HG03097 (cell line): ENCODE results near the gene NELL1.

ENCODE experiments used
- ATAC-seq: cut with Tn5 transposase; IDR thresholded peaks from one replicate; pipeline ENCODE4 v1.9.1; 2021; ENCODE audit not compliant: unreplicated experiment, low FRiP score

NELL1 gene

DNA sequence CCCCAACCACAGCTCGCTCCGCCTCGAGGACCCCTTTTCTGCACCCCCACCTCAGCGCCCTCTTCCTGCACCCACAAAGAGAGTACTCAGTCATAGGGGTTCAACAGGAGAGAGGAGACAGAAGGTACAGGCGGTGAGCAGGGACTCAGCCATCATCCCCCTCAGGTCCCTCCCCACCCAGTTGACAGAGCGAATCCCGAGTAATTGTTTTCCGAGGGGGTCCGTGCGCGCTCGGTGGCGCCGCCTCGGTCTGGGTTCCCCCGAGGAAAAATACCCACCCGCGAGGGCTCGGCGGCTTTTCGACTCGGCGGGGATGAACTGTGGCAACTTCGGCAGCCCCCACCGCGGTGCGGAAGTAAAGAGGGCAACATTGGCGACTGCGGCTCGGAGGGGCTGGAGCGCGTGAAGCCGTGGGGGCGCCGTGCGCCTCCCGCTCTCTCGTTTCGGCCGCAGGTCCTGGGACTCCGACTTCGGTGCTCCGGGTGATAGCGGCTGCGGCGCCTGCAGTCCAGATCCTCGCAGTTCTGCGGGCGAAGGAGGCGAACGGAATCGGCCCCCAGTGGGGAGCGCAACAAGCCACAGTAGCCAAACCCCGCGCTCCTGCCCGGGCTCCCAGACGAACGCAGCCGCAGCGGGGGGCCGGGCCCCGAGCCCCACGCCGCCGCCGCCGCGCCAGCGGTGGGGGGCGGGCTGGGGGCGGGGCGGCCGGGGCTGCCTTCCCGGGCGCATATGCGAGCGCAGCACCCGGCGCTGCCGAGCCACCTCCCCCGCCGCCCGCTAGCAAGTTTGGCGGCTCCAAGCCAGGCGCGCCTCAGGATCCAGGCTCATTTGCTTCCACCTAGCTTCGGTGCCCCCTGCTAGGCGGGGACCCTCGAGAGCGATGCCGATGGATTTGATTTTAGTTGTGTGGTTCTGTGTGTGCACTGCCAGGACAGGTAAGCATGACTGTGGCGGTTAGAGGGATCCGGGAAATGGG lies at the start of gene NELL1:
TSS of gene NELL1 (plus strand) at position 743 of the 976 bp plus-strand sequence.
- no peak for ATAC-seq

DNA sequence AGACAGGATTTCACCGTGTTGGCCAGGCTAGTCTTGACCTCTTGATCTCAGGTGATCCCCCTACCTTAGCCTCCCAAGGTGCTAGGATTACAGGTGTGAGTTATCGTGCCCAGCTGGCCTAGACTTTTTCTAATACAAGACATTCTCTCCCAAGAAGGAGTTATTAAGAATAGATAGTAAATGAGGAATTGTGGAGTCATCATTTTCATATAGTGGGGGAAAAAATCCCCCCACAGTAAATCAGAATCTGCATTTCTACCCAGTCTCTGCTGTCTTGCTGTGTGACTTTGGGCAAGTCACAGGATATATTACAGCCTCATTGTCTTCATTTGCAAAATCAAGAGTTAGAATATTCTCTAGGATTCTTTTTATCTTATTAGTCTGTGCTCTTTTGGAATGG lies 48.4 kb upstream of the NELL1 start:
- no peak for ATAC-seq

DNA sequence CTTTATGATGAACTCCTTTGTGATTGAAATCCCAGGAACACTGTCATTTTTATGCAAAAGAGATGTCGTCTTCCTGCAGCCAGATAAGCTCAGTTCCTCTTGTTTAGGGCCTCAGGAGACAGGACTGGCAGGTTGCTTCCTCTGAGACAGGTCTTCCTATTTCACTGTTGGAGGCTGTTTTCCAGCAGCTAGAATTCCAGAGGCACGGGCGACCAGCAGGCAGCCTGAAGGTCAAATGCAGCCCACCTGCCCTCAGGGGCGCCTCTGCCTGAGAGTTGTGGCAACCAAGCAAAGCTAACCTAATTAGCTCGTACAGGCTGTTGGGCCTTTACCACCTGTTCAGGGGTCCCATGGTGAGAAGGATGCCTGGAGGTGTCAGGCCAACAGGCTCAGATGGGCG lies 47.7 kb upstream of the NELL1 start:
- ATAC-seq, result no peak

- ATAC-seq, result no peak
Measured at GRCh38 chr11:20623252-20623651, 46.1 kb upstream of the NELL1 start.

- no peak for ATAC-seq
Measured at GRCh38 chr11:20626279-20626678, 43.1 kb upstream of the NELL1 start.

GRCh38 chr11:20627026-20627425 lies 42.4 kb upstream of the NELL1 start:
- no peak for ATAC-seq

GRCh38 chr11:20627701-20628100 lies 41.7 kb upstream of the NELL1 start:
- ATAC-seq, result no peak

DNA sequence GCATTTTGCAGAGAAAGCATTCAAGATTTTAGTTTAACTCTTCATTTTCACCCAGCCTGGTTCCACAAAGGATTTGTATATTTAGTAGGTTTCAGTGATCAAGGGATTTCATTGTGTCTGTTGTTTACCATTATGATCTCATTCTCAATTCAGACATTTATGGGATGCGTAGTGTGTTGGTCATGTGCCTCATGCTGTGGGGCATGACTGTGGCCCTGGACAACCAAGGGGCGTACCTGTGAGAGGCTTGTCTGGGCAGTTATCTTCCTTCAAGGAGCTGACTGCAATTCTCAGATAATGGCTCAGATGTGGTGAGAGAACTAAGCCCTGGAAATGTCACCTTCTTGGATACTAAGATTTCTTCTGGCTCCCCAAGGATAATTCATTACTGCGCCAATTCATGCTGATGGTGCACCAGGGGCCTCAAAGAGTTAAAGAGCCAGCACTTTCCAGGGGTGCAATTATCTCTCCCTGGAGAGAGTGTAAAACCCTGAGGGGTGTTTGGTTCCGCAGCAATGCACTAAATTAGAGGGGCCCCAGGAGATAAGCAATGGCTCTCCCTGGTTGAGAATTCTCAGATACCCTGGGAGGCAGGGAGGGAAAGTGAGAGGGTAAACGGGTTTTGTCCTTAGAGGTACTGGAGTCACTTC lies 37.7 kb upstream of the NELL1 start:
- ATAC-seq, result no peak

- no peak for ATAC-seq
Measured at GRCh38 chr11:20632169-20632532, 37.2 kb upstream of the NELL1 start.

- ATAC-seq, result no peak
Measured at GRCh38 chr11:20634044-20634443, 35.3 kb upstream of the NELL1 start.

DNA sequence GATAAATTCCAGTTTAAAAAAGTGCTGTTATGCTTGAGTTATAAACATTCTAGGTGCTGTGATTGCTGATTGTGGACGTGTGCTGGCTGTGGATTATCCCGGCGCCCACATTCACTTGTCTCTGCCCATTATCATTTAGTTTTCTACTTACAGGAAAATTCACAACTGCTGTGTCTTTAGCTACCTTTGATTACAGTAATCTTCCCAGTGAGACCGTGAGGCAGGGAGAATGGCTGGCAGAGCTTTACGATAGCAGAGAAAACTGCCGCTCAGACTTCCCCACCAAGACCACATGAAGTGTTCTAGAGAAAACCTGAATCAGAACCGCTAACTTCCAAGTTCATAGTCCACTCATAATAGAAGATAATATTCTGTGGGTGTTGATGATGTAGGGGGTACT lies 34.6 kb upstream of the NELL1 start:
- no peak for ATAC-seq

- no peak for ATAC-seq
Measured at GRCh38 chr11:20638074-20638473, 31.3 kb upstream of the NELL1 start.

DNA sequence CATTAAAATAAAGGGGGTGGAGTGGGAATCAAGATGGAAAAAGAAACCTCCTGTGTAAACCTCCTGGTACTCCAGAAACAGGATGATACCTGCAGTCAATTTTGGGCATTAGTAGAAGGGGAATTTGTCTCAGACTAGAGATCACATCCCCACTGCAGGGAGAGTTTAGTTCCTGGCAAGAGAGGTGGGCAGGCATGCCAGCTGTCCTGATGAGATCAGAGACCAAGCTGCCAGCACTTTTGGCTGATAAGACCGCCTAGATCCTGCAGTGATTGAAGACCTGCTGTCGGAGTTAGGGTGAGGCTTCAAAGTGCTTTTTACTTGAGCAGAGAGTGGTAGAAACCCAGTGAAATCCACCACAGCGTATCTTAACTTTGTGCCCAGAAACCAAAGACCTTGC lies 29.7 kb upstream of the NELL1 start:
- no peak for ATAC-seq

DNA sequence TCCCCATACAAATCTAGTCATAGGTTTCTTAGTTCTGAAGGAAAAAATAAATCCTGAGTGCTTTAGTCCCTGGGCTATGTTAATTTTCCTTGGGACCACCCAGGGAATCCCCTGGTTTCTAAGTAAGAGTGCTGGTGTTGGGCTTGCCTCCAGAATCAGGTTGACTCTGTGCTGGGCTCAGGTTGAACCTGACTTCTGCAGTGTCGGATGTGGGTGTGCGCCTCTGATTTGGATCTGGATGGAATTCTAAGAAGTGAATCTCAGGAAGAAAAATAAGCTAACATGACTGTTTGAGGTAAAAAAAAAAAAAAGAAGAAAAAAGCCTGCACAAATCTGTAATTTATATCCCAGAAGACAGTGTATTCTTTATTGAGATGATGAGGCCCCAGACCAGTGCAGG lies 29.0 kb upstream of the NELL1 start:
- ATAC-seq, result no peak

GRCh38 chr11:20644360-20644759 lies 25.0 kb upstream of the NELL1 start:
- ATAC-seq, result no peak

GRCh38 chr11:20647976-20648565 lies 21.3 kb upstream of the NELL1 start:
- ATAC-seq, result peak; percentile 76

DNA sequence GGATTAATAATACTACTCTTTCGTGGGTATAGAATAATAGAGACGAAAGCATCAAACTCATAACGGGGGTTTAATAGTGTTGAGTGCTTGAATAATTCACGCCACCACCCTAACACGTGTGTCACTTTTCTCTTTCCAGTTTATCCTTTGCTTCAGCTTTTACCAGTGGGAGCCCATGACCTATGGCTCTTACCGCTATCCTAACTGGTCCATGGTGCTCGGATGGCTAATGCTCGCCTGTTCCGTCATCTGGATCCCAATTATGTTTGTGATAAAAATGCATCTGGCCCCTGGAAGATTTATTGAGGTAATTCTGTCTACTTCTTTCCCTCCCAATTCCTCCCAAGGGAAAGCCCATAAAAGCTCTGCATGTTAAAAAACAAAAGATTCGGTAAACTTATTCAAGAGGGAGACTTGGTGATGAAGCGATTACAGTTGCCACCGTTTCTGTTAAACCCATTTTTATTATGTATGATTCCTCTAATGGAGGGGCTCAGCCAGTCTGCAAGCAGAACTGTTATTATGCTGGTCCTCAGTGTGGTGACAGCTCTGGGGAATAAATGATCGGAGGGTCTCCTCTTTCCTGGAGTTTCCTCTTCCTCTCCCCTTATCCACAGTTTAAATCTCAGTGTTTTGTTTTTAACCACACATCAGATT lies 17.1 kb upstream of the NELL1 start:
- ATAC-seq, result no peak

DNA sequence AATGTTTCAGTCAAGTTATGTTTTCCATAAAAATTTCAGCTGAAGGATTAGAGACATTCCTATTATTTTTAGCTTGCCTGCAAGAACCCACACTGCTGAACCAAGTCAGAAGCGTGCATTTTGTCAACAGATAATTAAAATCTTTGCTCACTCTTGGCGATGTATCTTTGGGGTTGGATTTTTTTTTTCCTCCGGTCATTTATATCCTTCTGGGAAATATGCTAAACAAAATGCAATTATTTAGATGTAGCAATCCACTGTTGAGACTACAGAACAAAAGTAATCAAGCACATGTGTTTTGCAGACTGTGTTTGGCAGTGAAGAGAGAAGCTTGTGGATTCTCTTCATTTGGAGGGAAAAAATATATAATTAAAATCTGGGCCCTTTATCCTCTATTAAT lies 15.3 kb upstream of the NELL1 start:
- no peak for ATAC-seq

DNA sequence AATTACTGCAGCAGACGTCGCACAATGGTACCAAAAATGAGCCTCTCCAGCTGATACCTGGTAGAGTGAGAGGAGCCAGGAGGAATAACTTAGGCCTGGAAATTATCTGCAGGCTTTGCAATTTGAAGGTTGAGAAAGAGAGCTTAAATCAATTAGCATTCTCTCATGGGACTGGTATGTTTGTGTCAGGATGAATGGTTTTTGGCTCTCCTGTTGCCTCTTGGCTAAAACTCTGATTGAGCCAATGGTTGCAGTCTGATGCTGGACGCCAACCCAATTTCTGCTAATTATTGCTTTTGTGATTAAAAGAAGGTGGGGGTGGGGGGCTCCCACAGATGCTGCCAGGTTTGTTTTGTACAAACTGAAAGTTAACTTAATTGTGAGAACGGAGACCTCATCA lies 12.5 kb upstream of the NELL1 start:
- no peak for ATAC-seq

DNA sequence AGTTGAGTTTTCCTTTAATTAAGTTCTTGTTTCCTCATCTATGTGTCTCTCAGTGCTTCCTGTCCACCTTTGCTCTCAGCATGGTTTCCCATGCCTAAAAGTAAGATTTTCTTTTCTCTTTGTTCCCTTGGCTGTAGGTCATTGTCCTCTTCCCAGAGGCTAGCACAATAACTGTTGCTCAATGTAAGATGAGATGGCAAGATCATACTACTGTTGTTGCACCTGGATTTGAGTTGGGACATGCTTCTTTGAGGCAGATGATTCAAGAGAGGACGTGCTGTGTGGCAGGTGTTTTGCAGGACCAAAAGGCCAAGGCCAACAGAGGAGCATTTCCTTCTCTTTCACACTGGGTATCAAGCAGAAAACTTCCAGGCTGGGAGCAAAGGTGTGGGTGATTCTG lies 11.3 kb upstream of the NELL1 start:
- ATAC-seq, result no peak

GRCh38 chr11:20661445-20661844 lies 7.9 kb upstream of the NELL1 start:
- no peak for ATAC-seq
